Activated CD4-positive, alpha-beta T cell treated with anti-CD3 and anti-CD28 coated beads for 4 hours (primary cell): ENCODE measurements around the gene ZBTB3.
"Not testable (repeated sequence)": the region's sequence is repeated elsewhere in the genome, so short reads cannot be mapped to it uniquely, and the experiment has no call there.

Experiments
- DNase-seq, 2 donors: peaks; one replicate each; pipeline ENCODE4 v3.0.0-alpha.2; 2020

ZBTB3 gene

GRCh38 chr11:62755086-62755615 lies 1.2 kb upstream of the ZBTB3 start:
- no peak for DNase-seq

DNA sequence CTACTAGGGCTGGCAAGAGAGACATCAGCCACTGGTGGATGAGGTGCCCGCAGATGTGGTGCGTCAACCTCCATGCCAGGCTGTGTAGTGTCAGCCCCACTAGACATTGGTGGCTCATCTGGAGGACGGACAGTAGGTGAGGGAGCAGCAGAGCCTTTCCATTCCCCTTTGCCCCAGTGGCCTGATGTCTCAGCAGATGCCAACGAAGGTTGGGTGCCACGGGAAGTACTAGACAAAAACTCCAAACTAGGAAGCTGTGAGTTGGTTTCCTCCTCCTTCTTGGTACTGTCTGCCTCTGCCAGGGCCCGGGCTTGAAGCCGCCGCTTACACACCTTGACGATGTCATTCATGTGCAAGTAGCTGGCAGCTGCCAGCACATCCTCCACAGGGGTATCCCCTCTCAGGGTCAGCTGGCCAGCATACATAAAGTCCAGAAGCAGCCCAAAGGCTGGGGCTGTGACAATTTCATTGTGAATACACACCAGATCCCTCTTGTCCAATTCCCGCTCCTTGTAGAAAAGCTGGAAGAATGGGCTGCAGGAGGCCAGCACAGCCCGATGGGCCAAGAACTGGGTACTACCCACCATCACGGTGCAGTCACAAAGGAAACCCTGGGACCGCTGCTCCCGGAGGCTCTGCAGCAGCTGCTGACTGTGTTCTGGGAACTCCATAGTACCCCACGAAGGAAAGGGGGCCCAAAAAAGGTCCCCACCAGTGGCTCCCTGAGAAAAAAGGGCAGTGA lies 795 bp downstream of the ZBTB3 start:
- DNase-seq, result no peak

DNA sequence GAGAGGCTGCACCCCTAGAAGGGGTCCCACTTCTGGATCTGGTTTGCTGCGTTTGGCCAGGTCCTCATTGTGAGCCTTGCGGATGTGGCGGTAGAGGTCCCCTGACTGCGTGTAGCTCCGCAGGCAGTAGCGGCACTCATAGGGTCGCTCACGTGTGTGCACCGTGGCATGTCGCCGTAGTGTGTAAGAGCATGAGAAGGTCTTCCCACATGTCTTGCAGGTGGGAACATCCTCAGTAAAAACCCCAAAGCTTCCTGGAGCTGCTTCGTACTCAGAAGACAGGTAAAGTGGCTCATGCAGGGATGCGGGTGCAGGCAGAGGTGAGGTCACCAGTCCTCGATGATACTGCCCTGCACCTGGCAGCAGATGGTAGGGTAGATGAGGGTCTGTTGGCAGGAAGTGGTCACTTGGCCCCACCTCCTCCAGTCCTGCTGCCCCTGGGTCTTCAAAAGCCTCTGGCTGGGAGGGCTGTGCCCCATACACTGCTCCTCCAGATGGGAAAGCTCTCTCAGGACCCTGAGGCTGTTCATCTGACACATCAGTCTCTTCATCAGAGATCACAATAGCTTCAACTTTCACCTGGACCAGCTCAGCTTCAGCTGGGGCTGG lies 1.7 kb downstream of the ZBTB3 start:
- no peak for DNase-seq

DNA sequence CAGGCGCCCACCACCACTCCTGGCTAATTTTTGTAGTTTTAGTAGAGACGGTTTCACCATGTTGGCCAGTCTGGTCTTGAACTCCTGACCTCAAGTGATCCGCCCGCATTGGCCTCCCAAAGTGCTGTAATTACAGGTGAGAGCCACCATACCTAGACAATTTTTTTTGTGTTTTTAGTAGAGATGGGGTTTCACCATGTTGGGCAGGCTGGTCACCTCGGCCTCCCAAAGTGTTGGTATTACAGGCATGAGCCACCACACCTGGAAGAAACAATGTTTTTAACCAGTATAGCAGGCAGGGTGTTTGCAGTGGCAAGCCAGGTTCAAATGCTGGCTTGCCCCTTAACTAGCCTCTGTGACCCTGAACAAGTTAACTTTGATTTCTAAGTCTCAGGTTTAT lies 4.0 kb downstream of the ZBTB3 start:
- not testable (repeated sequence) for DNase-seq

- no peak for DNase-seq
These were observed 6.3 kb downstream of the ZBTB3 start for GRCh38 chr11:62747475-62748160.

GRCh38 chr11:62737196-62737595 lies 16.8 kb downstream of the ZBTB3 start:
- no peak for DNase-seq

GRCh38 chr11:62732830-62733229 lies 21.1 kb downstream of the ZBTB3 start:
- DNase-seq, result no peak

GRCh38 chr11:62730076-62730475 lies 23.9 kb downstream of the ZBTB3 start:
- DNase-seq, result not testable (repeated sequence)

DNA sequence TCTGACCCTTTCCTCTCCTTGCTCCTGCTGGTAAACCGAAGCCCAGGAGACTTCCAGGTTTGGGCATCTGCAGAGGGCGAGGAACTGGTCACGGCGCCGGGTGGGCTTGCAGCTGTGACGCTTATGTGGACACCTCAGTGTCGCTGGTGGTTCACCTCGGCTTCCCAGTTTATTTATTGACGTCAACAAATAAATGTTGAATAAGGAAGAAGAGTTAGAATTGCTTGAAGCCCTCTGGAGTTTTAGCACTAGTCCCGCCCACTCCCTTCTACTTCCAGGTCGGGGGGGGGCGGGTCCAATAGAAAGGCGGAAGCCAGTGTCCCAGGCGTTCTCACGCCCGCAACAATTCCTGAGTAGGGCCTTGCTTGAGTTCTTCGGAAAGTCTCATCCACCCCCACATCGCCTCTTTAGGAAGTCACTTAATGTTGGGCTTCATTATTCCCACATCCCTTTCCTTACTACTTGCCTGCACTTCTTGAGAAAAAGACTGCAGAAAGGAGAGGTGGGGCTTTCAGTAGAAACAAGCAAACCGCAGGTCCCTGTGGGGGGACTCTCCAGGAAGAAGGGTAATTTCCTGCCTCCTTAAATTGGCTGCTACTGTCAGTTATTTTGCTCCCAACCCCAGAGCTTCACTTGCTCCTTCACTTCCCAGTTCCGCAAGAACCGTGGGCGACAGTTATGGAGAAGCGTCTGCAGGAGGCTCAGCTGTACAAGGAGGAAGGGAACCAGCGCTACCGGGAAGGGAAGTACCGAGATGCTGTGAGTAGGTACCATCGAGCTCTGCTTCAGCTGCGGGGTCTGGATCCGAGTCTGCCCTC lies 25.6 kb downstream of the ZBTB3 start, which contains the start of gene TTC9C:
Gene TTC9C (plus strand): TSS at position 316 of the 818 bp plus-strand sequence. CDS start 363 bp downstream, at position 679.
- DNase-seq, result peak; percentile 84 to 88

DNA sequence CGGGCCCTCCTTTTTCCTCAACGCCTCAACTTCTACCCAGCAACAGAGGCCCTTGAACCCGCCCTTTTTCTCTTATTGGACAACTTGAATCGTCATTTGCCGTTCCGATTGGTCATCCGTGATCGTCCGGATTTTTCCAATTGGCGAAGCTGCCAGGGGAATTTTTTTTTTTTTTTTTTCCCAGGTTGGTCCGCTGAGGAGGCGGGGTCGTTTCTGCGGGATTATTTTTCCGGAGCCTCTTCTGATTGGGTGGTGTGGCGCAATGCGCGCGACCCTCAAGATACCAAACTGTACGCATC lies 26.1 kb downstream of the ZBTB3 start:
- peak; percentile 82 to 84 for DNase-seq

- peak; percentile 96 to 98 for DNase-seq
These were observed 26.6 kb downstream of the ZBTB3 start, which contains the start of gene HNRNPUL2 for GRCh38 chr11:62727165-62727871. Gene HNRNPUL2, minus strand, starts transcription at chr11:62727457. Its CDS starts 301 bp downstream, at chr11:62727156.

- no peak for DNase-seq
These were observed 27.1 kb downstream of the ZBTB3 start for GRCh38 chr11:62726915-62727164.

DNA sequence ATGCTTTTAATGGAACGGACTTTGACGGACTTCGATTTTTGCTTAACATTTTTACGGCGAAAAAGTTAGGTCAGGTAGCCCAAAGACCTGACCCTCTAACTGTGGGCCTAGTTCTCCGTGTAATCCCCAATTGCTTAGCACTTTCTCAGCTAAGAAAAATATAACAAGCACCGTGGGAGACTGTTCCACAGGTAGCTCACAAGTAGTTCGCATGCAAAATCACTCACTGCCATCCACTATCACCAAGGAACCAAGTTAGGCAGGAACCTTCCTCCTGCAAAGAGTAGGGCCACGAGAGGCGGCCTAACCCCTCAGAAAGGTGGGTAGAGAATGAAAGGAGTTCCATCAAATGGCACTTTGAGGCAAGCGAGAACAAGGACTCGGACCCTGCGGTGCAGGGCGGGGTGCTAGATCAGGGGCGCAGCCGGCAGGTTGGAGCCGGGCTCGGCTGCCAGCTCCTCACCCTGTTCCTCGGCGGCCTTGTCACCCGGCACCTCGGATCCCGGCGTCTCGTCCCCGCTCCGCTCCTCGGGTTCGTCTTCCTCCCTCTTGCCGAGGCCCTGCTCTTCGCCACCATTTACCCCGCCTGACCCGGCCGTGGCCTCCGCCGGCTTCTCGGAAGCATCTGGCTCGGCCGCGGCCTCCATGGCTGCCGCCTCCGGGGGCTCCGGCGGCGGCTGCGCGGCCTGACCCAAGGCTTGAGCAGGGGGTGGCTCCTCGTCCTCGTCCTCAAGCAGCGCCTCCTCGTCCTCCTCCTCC lies 27.6 kb downstream of the ZBTB3 start:
- DNase-seq, result no peak

- DNase-seq, result no peak
These were observed 28.3 kb downstream of the ZBTB3 start for GRCh38 chr11:62725646-62726045.

DNA sequence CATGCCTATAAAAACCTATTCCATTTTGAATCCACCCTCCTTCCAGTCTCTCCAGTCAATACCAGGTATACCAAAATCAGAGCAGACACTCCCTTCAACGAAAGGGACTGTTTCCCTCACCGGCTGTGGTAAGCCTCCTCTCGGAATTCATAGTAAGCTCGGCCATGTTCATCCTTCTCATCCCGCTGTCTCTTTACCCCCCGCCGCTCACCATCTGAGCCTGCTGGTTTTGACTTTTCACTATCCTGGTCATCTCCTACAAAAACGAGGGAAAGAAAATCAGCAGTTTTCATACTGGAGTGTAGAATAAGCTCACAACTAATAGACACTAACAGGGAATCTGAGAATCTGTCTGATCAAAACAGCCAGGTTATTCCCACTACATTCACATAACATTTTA lies 29.8 kb downstream of the ZBTB3 start:
- DNase-seq, result no peak

DNA sequence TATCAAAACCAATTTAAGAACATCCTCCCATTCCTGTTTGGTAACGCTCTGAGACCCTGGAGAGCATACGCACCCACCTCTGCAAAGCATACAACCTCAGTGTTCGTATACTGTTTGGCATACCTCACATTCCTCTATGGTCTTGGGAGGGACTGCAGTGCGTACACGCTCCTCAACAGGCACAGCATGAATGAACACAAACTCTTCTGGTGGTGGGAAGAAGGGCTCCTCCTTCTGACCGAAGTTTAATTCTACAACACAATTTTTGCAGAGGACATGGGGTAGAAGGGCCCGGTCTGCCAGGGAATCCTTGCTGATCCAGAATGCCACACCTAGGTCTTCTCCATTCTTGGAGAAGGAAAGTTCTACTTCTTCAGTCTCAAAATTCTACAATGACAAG lies 32.0 kb downstream of the ZBTB3 start:
- DNase-seq, result no peak

DNA sequence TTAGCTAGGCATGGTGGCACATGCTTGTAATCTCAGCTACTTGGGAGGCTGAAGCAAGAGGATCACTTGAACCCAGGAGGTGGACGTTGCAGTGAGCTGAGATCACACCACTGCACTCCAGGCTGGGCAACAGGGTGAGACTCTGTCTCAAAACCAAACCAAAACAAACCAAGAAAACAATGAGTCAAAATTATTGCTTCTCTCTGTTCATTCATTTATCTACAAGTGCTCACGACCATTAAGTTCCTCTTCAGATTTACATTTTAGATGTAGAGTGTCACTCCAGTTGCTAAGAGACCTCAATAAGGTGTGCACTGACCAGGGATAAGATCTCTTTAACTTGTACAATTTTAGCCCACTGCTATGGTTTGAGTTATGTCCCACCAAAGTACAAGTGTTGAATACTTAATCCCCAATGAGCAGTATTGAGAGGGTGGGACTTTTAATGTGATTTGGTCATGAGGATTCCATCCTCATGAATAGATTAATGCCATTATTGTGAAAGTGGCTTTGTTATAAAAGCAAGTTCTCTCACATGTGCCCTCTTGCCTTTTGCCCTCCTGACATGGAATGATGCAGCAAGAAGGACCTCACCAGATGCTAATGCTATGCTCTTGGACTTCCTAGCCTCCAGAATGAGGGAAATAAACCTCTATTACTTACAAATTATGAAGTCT lies 34.5 kb downstream of the ZBTB3 start:
- DNase-seq, result no peak

DNA sequence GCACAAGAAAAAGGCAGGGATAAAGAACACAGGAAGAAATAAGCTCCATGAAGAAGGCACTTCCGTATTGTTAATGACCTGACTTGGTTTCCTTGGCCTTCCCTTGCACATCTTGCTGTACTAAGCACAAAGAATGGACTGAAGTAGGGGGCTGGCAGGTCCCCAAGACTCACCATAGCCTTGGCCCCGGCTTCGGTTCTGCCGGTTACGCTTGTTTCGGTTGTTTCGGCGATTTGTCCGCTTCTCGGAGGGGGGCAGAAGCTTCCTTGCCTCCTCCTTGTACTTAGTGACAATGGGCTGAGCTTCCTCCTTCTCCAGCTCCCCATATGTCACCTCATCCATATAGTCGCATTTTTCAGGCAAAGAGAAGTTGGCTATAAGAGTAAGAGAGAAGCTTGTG lies 37.1 kb downstream of the ZBTB3 start:
- no peak for DNase-seq

- no peak for DNase-seq
These were observed 37.8 kb downstream of the ZBTB3 start for GRCh38 chr11:62716206-62716605.

DNA sequence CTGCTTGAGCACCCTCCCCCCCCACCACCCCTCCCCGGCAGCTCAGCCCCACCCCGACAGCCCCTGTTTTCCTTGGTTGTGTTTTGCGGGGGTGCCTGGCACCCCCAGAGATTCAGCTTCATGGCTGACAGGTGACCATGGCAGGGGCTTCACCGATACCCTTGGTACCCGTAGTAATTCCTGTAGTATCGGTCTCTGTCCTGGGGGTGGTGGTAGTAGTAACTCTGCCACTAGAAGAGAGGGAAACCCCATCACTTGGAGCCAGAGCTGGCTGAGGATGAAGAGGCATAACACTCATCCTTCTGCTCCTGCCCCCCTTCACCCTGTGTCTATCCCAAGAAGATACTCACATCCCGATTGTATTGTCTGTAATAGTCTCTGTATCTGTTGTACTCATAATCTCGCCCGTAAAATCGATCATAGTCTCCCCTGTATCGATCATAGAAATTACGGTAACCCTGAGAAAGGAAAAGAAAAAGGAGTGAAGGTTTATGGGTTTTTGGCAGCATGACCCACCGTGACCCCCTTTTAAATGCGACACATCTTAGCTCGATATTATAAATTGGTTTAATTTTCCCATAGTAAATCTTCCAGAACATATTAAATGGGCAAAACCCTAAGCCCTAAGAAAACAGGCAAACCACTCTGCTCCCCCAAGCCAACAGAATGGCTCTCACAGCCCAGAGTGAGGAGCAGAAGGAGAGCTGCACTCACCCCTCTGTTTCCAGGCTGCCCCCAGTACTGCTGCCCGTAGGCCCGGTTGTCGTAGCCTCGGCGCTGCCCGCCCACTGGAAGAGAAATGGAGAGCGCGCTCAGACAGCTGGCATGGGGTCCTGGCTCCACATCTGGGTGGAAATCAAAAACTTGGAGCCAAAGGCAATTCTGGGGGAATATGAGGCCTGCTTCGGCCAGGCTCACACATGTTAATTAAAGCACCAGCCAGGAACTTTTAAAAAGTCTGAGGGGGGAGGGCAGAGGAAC lies 38.5 kb downstream of the ZBTB3 start:
- no peak for DNase-seq
